Measurements from ENCODE around the gene GADL1.

Gene GADL1

DNA sequence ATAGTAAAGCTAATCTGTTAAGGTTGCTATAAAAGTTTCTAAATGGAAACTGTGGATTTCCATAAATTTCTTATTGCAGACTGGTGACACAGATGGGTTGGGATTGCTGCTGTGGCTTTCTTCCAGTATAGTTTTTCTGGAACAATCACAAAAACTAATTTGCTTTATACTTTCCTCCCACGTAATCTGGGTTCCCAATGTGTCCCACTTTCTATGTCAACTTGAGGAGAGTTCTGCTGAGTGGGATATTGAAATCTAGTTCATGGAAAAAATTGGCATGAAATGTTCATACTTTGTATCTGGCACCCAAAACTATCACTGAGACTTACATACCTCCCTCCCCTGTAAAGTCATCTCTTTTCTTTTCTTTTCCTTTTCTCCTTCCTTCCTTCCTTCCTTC, 161.3 kb downstream of the GADL1 start:
- Histone ChIP-seq H3K9me3 (ENCODE audit: insufficient read depth, low read length) (no peaks in the 10 kb centered on the region), H2AFZ (ENCODE audit: low read depth, low read length, severe bottlenecking) (no peak overlapping the region), H4K20me1 (ENCODE audit: low read depth, low read length) (no peaks in the 10 kb centered on the region), H3K27ac (ENCODE audit: low read depth, low read length) (no peak overlapping the region), H3K9me2 (replicated peaks; ENCODE audit: insufficient read depth, low read length) (no peaks in the 10 kb centered on the region), H3K79me2 (ENCODE audit: insufficient read depth, low read length) (no peaks in the 10 kb centered on the region), H3K9ac (ENCODE audit: low read length) (no peak overlapping the region), H3K36me3 (ENCODE audit: low read length) (no peaks in the 10 kb centered on the region), H3K4me3 (ENCODE audit: insufficient read depth, low read length, poor library complexity, severe bottlenecking) (no peak overlapping the region), H3K4me2 (ENCODE audit: low read depth, low read length, poor library complexity, severe bottlenecking) (no peak overlapping the region), H3F3A (ENCODE audit: insufficient read depth) (no peaks in the 10 kb centered on the region), H3K27me3 (ENCODE audit: low read length) (no peaks in the 10 kb centered on the region)
- no peak for TF ChIP-seq EZH2phosphoT487 (conservative IDR thresholded peaks at IDR 0.05; ENCODE audit: low read length)
- TF ChIP-seq, protein P1, sequence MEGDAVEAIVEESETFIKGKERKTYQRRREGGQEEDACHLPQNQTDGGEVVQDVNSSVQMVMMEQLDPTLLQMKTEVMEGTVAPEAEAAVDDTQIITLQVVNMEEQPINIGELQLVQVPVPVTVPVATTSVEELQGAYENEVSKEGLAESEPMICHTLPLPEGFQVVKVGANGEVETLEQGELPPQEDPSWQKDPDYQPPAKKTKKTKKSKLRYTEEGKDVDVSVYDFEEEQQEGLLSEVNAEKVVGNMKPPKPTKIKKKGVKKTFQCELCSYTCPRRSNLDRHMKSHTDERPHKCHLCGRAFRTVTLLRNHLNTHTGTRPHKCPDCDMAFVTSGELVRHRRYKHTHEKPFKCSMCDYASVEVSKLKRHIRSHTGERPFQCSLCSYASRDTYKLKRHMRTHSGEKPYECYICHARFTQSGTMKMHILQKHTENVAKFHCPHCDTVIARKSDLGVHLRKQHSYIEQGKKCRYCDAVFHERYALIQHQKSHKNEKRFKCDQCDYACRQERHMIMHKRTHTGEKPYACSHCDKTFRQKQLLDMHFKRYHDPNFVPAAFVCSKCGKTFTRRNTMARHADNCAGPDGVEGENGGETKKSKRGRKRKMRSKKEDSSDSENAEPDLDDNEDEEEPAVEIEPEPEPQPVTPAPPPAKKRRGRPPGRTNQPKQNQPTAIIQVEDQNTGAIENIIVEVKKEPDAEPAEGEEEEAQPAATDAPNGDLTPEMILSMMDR (IDR thresholded peaks at IDR 0.05; ENCODE audit: insufficient read depth, low read length, poor library complexity, severe bottlenecking) = no peak

DNA sequence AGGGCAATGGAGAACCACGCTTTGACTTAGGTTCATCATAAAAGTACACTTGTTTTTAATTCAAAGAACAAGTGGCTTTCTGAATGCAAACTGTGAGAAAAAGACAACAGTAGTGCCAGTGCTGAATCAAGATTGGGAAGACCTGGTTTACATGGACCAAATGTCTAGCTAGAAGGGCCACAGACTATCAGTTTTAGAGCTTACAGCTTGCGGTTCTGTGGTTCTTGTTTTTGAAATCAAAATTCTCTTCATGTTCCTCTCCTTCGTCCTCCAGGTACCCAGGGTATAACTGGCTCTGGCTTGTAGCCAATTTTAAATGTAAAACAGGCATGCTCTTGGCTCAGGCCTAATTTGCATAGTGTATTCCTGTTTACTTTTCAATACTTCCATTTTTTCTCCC, 163.5 kb downstream of the GADL1 start:
- H3K79me2 ChIP-seq (ENCODE audit: insufficient read depth, low read length) = no peaks in the 10 kb centered on the region
- no peaks in the 10 kb centered on the region for H3K27me3 ChIP-seq (ENCODE audit: low read length)
- no peak overlapping the region for H3K27ac ChIP-seq (ENCODE audit: low read depth, low read length)
- H3K4me3 ChIP-seq (ENCODE audit: insufficient read depth, low read length, poor library complexity, severe bottlenecking) = no peak overlapping the region
- H3F3A ChIP-seq (ENCODE audit: insufficient read depth) = no peaks in the 10 kb centered on the region
- H3K9me2 ChIP-seq (replicated peaks; ENCODE audit: insufficient read depth, low read length) = no peaks in the 10 kb centered on the region
- no peaks in the 10 kb centered on the region for H4K20me1 ChIP-seq (ENCODE audit: low read depth, low read length)
- no peak overlapping the region for H3K4me2 ChIP-seq (ENCODE audit: low read depth, low read length, poor library complexity, severe bottlenecking)
- no peak overlapping the region for H2AFZ ChIP-seq (ENCODE audit: low read depth, low read length, severe bottlenecking)
- H3K9me3 ChIP-seq (ENCODE audit: insufficient read depth, low read length) = no peaks in the 10 kb centered on the region
- H3K9ac ChIP-seq (ENCODE audit: low read length) = no peak overlapping the region
- TF ChIP-seq, protein P1 (IDR thresholded peaks at IDR 0.05; ENCODE audit: insufficient read depth, low read length, poor library complexity, severe bottlenecking) = no peak
- no peak for TF ChIP-seq EZH2phosphoT487 (conservative IDR thresholded peaks at IDR 0.05; ENCODE audit: low read length)
- H3K36me3 ChIP-seq (ENCODE audit: low read length) = no peaks in the 10 kb centered on the region

DNA sequence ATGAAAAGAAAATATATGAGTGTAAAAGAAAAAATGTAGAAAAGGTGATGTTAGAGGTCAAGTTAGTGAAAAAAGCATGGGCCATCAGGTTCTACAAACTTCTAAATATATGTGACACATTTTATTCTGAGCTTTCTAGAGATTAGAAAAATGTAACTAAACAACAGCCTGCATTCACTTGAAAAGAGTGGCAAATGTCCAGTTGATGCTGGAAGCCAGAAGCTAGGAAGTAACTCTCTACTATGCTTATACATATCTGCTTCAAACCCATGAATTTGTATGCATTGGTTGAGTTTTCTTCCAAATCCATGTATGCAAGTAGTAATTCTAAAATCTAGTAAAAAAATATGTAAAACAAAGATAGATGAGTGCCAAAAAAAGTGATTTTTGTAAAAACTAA, 164.5 kb downstream of the GADL1 start:
- Histone ChIP-seq H3K9me2 (replicated peaks; ENCODE audit: insufficient read depth, low read length) (no peaks in the 10 kb centered on the region), H3K9ac (ENCODE audit: low read length) (no peak overlapping the region), H4K20me1 (ENCODE audit: low read depth, low read length) (no peaks in the 10 kb centered on the region), H3K9me3 (ENCODE audit: insufficient read depth, low read length) (no peaks in the 10 kb centered on the region), H3F3A (ENCODE audit: insufficient read depth) (no peaks in the 10 kb centered on the region), H3K79me2 (ENCODE audit: insufficient read depth, low read length) (no peaks in the 10 kb centered on the region), H3K27ac (ENCODE audit: low read depth, low read length) (no peak overlapping the region), H3K36me3 (ENCODE audit: low read length) (no peaks in the 10 kb centered on the region), H3K27me3 (ENCODE audit: low read length) (no peaks in the 10 kb centered on the region), H2AFZ (ENCODE audit: low read depth, low read length, severe bottlenecking) (no peak overlapping the region), H3K4me2 (ENCODE audit: low read depth, low read length, poor library complexity, severe bottlenecking) (no peak overlapping the region), H3K4me3 (ENCODE audit: insufficient read depth, low read length, poor library complexity, severe bottlenecking) (no peak overlapping the region)
- no peak for TF ChIP-seq EZH2phosphoT487 (conservative IDR thresholded peaks at IDR 0.05; ENCODE audit: low read length)
- TF ChIP-seq, protein P1 (IDR thresholded peaks at IDR 0.05; ENCODE audit: insufficient read depth, low read length, poor library complexity, severe bottlenecking) = no peak
